ENCODE results near the gene CDK11A. TPM values are rescaled to one million over a fixed set of nuclear protein-coding genes. Genes with fewer than 3 reads are reported as not detected.

Gene CDK11A
- total RNA-seq, 1 donor from 2014 or later: 26.0 TPM

DNA sequence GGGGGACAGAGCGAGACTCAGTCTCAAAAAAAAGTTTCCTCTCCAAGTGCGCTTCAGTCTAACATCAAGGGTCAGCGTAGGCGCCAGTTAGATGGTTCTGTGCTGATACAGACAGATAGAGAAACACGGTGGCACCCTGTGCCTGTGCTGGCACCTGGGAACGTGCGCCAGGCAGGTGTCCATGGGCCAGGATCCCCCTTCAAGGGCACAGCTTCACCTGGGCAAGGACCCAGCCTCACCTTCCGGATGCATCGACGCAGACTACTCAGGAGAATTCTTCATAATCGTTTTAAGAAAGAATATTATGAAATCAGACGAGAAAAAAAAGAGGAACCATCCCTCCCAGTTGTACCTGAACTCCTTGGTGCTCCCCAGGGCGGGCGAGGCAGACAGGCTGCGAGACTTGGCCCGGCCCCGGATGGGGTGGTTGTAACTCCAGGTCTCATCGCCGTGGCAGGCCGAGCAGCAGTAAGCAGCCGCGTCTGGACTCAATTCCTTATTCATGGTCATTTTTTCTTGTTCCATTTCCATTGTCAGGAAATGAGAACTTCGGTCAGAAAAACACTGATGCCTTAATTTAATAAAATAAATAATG, 40.8 kb upstream of the CDK11A start:
- Mint-ChIP-seq H3K4me3 (ENCODE audit: unreplicated experiment) (no peak overlapping the region), H3K27me3 (ENCODE audit: low read depth) (no peaks in the 10 kb centered on the region), H3K36me3 (ENCODE audit: low read depth) (peaks cover 7% of the 10 kb centered on the region), H3K4me1 (ENCODE audit: low read depth) (no peaks in the 10 kb centered on the region), H3K27ac (ENCODE audit: unreplicated experiment) (no peak overlapping the region), H3K9me3 (ENCODE audit: low read depth) (no peaks in the 10 kb centered on the region)
- TF ChIP-seq, protein P1, sequence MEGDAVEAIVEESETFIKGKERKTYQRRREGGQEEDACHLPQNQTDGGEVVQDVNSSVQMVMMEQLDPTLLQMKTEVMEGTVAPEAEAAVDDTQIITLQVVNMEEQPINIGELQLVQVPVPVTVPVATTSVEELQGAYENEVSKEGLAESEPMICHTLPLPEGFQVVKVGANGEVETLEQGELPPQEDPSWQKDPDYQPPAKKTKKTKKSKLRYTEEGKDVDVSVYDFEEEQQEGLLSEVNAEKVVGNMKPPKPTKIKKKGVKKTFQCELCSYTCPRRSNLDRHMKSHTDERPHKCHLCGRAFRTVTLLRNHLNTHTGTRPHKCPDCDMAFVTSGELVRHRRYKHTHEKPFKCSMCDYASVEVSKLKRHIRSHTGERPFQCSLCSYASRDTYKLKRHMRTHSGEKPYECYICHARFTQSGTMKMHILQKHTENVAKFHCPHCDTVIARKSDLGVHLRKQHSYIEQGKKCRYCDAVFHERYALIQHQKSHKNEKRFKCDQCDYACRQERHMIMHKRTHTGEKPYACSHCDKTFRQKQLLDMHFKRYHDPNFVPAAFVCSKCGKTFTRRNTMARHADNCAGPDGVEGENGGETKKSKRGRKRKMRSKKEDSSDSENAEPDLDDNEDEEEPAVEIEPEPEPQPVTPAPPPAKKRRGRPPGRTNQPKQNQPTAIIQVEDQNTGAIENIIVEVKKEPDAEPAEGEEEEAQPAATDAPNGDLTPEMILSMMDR (IDR thresholded peaks at IDR 0.05): no peak
- DNase-seq (ENCODE audit: low spot score): no peak

DNA sequence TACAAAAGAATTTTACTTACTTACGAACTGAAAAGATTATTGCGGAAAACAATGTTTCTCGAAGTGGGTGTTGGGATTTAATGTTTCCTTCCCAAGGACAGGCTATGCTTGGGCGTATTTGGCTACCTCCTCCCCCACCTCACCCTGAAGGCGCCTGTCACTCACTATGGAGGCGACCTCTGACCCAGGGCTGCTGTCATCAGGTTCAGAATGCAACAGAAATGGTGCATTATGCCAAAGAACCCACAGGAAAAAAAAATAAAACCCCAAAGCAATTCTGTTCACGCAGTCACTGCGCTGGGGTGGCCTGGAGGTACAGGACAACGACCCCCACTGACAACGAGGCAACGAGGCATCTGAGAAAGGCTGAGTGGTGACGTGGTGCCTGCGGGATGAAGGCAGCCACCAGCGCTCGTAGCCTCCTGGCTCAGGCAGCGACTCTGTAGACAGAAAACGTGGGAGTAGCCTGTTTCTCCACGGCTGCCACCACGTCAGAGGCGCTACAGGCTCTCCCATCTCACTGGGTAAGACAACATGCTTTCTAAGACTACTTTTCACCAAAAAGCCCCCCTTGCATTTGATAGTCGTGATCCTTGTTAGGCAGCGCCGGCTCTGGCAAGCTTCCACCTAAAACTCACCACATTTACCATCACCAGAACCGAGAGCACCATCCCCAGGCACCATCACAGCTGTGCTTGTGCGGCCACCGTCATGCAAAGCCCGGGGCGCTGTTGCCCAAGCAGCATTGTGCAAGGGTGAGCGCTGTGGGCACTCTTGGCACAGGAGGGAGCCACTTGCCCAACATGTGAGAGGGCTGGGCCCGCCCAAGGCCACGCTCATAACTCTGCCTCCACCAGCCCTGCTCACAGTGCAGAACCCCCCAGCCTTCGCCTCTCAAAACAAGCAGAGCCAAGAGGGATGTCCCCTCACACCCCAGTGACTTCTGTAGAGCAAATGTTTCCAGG, 39.8 kb upstream of the CDK11A start:
- TF ChIP-seq, protein P1 (IDR thresholded peaks at IDR 0.05): no peak
- H3K27me3 Mint-ChIP-seq (ENCODE audit: low read depth): no peaks in the 10 kb centered on the region
- peak; percentile 70 for DNase-seq (ENCODE audit: low spot score)
- H3K4me1 Mint-ChIP-seq (ENCODE audit: low read depth): no peaks in the 10 kb centered on the region
- no peak overlapping the region for H3K27ac Mint-ChIP-seq (ENCODE audit: unreplicated experiment)
- no peak overlapping the region for H3K4me3 Mint-ChIP-seq (ENCODE audit: unreplicated experiment)
- H3K36me3 Mint-ChIP-seq (ENCODE audit: low read depth): peaks cover 7% of the 10 kb centered on the region
- no peaks in the 10 kb centered on the region for H3K9me3 Mint-ChIP-seq (ENCODE audit: low read depth)

DNA sequence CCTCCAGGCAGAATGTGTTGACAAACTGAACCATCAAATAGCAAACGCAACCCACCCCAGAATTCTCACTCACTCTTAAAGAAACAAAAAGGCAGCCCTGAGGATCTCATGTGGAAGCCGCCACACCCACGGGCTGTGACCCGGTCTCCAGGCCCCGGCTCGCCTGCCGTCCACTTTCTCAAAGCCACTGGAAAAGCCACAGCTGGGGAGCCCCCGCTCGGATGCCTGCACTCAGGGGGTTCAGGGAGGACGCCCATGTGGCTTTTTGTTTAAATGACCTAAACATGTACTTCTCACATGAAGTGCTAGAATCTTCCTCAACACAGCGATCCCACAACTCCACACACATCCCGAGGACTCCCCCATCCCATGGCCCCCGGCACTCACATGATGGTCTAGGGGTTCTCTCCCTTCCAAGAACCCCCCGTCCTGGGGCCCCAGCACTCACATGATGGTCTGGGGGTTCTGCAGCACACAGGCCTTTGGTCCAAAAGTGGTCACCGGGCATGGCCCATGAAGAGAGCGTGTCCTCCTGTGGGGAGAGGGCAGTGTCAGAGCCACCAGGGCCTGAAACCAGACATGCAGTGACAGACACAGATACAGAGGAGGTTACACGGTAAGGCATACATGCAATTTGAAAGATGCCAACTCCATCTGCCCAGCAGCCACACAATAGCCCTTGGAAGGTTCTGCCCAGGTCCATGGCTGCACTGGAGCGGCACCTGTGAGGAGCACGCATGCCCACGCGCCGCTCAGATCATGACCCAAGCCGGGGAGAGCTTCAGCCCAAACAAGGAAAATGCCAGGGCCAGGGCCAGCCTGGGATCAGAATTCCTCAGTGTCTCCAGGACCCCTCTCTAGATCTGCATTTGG, 37.6 kb upstream of the CDK11A start:
- no peak overlapping the region for H3K4me3 Mint-ChIP-seq (ENCODE audit: unreplicated experiment)
- no peaks in the 10 kb centered on the region for H3K4me1 Mint-ChIP-seq (ENCODE audit: low read depth)
- peaks cover 10% of the 10 kb centered on the region for H3K36me3 Mint-ChIP-seq (ENCODE audit: low read depth)

DNA sequence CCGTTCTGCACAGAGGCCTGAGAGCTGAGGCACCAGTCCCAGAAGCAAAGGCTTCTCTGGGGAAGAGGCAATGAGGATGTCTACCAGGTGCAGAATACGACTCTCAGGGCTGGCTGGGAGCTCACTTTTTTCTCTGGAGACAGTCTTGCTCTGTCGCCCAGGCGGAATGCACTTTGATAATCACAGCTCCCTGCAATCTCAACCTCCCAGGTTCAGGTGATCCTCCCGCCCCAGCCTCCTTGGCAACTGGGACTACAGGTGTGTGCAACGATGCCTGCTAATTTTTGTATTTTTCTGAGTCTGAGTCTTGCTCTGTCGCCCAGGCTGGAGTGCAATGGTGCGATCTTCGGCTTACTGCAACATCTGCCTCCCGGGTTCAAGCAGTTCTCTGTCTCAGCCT, 36.6 kb upstream of the CDK11A start:
- Mint-ChIP-seq H3K27ac (ENCODE audit: unreplicated experiment) (no peak overlapping the region), H3K27me3 (ENCODE audit: low read depth) (no peaks in the 10 kb centered on the region), H3K9me3 (ENCODE audit: low read depth) (no peaks in the 10 kb centered on the region), H3K4me1 (ENCODE audit: low read depth) (no peaks in the 10 kb centered on the region), H3K36me3 (ENCODE audit: low read depth) (peaks cover 12% of the 10 kb centered on the region), H3K4me3 (ENCODE audit: unreplicated experiment) (no peak overlapping the region)
- TF ChIP-seq, protein P1 (IDR thresholded peaks at IDR 0.05): no peak
- DNase-seq (ENCODE audit: low spot score): no peak

More for the DNA sequence above, 37.6 kb upstream of the CDK11A start:
- H3K27ac Mint-ChIP-seq (ENCODE audit: unreplicated experiment): no peak overlapping the region
- peak; percentile 83 for DNase-seq (ENCODE audit: low spot score)
- TF ChIP-seq, protein P1 (IDR thresholded peaks at IDR 0.05): no peak
- H3K27me3 Mint-ChIP-seq (ENCODE audit: low read depth): no peaks in the 10 kb centered on the region
- H3K9me3 Mint-ChIP-seq (ENCODE audit: low read depth): no peaks in the 10 kb centered on the region

DNA sequence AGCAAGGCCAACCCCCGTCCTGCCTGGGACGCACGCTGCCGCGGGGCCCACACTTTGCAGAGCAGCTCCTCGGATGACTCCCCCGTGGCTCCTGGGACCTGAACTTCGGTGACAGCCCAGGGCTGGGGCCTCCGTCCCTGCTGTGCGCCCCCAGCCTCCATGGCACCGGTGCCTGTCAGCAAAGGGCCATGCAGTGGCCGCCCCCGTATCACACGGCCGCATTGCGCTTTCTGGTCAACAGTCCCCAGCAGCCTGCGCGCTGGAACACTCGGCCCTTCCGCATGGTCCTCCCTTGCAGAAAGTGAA, 36.1 kb upstream of the CDK11A start:
- no peaks in the 10 kb centered on the region for H3K4me1 Mint-ChIP-seq (ENCODE audit: low read depth)
- H3K27me3 Mint-ChIP-seq (ENCODE audit: low read depth): no peaks in the 10 kb centered on the region
- no peak for DNase-seq (ENCODE audit: low spot score)
- H3K4me3 Mint-ChIP-seq (ENCODE audit: unreplicated experiment): no peak overlapping the region
- H3K27ac Mint-ChIP-seq (ENCODE audit: unreplicated experiment): no peak overlapping the region
- TF ChIP-seq, protein P1 (IDR thresholded peaks at IDR 0.05): no peak
- peaks cover 12% of the 10 kb centered on the region for H3K36me3 Mint-ChIP-seq (ENCODE audit: low read depth)
- no peaks in the 10 kb centered on the region for H3K9me3 Mint-ChIP-seq (ENCODE audit: low read depth)
